K562 (cell line): ENCODE measurements around the gene DCST1. TPM values are rescaled to one million over a fixed set of nuclear protein-coding genes. Genes with fewer than 3 reads are reported as not detected.

Source experiments
- ATAC-seq: fragments of 200-7000 bp; cut with Tn5 transposase; 3 replicates; pipeline ENCODE4 v1.9.1; 2020; ENCODE audit warnings: moderate library complexity
- BruUV-seq: library from RNA; stranded (reverse); fragments of 400-500 nt; replicated peaks from 2 replicates; lab custom pipeline; 2021; lab: Mats Ljungman, UMichigan
- CTCF ChIA-PET: fragments of 300-600 bp; formaldehyde crosslinking; extraction: SDS; loops from one replicate; lab custom pipeline; 2021; ENCODE audit warnings: low intra/inter-chr PET ratio; lab: Yijun Ruan, JAX
- POLR2A ChIA-PET: fragments of 300-600, 350-650 bp; sonication (Branson Sonifier 250); formaldehyde crosslinking; extraction: SDS; loops from one replicate; lab custom pipeline; 2021; ENCODE audit warnings: antibody characterized with exemption, inconsistent platforms; lab: Yijun Ruan, JAX
- DNase-seq, 4 experiments: peaks; one replicate each; pipeline versions ENCODE4 v3.0.0 to v3.0.0-alpha.2; 2011 to 2018; ENCODE audit warnings: low spot score in 3 of 4, mixed read lengths in 3 of 4; ENCODE audit errors: extremely low read depth in 1 of 4
- FAIRE-seq: peaks from 2 replicates; lab custom pipeline; 2011; peaks lifted over from hg19 to GRCh38; lab: Jason Lieb, UNC
- H2AFZ ChIP-seq: 2 replicates; pipeline ENCODE4 v1.6.0; 2011; ENCODE audit warnings: low read depth, low read length, control low read depth, inconsistent platforms
- H3K27ac ChIP-seq: fragments of 200-600 bp; 3 replicates; pipeline ENCODE4 v1.8.0; 2011; ENCODE audit warnings: low read depth, mild to moderate bottlenecking, control low read depth, inconsistent platforms, low read length, moderate library complexity, mixed read lengths; ENCODE audit errors: extremely low read depth
- H3K27me3 ChIP-seq, 2 experiments: fragments of 300-600 bp in 1 of 2; 2 replicates in 1 of 2; 3 replicates in 1 of 2; pipeline versions ENCODE4 v1.6.0 to v1.8.0; 2011; ENCODE audit warnings: inconsistent platforms in 2 of 2, low read length in 2 of 2, mild to moderate bottlenecking in 1 of 2, mixed read lengths in 1 of 2, moderate library complexity in 1 of 2; ENCODE audit not compliant: control insufficient read depth in 2 of 2, insufficient read depth in 2 of 2
- H3K36me3 ChIP-seq: fragments of 300-600 bp; 3 replicates; pipeline ENCODE4 v1.8.0; 2011; ENCODE audit warnings: mild to moderate bottlenecking, low read length, inconsistent platforms; ENCODE audit not compliant: control insufficient read depth, insufficient read depth
- H3K4me1 ChIP-seq, 2 experiments: fragments of 200-600 bp in 1 of 2; replicated peaks in 1 of 2; 2 replicates in 1 of 2; 3 replicates in 1 of 2; pipeline versions ENCODE4 v1.5.1 to v1.8.0; 2011; ENCODE audit warnings: inconsistent platforms in 2 of 2, low read length in 2 of 2, mild to moderate bottlenecking in 1 of 2, mixed read lengths in 1 of 2, moderate library complexity in 1 of 2; ENCODE audit not compliant: control insufficient read depth in 2 of 2, insufficient read depth in 2 of 2
- H3K4me2 ChIP-seq: 2 replicates; pipeline ENCODE4 v1.6.1; 2011; ENCODE audit warnings: low read length, control low read depth, inconsistent platforms, mixed read lengths; ENCODE audit not compliant: insufficient read depth
- H3K4me3 ChIP-seq: fragments of 200-600 bp; sonication (generic), shearing (Covaris generic); 2 replicates; pipeline ENCODE4 v1.5.1; 2016; ENCODE audit warnings: control low read depth, inconsistent platforms
- H3K79me2 ChIP-seq: fragments of 200-600 bp; 3 replicates; pipeline ENCODE4 v1.8.0; 2011; ENCODE audit warnings: low read length, inconsistent platforms; ENCODE audit not compliant: control insufficient read depth, insufficient read depth
- H3K9ac ChIP-seq, 2 experiments: 2 replicates each; pipeline versions ENCODE4 v1.6.0 to v1.6.1; 2011; ENCODE audit warnings: low read depth in 2 of 2, low read length in 2 of 2, control low read depth in 1 of 2, inconsistent platforms in 1 of 2, mild to moderate bottlenecking in 1 of 2, mixed read lengths in 1 of 2; ENCODE audit not compliant: insufficient read depth in 1 of 2
- H3K9me1 ChIP-seq: one replicate; pipeline ENCODE4 v1.6.0; 2011; ENCODE audit warnings: inconsistent platforms, mild to moderate bottlenecking, low read length, moderate library complexity; ENCODE audit not compliant: control insufficient read depth, insufficient read depth
- H3K9me3 ChIP-seq: replicated peaks from 2 replicates; pipeline ENCODE4 v1.5.1; 2011; ENCODE audit warnings: low read depth, low read length, inconsistent platforms; ENCODE audit not compliant: control insufficient read depth, insufficient read depth
- H4K20me1 ChIP-seq: replicated peaks from 2 replicates; pipeline ENCODE4 v1.6.1; 2011; ENCODE audit warnings: low read length, inconsistent platforms, mixed read lengths; ENCODE audit not compliant: control insufficient read depth, insufficient read depth
- ARID2 ChIP-seq: fragments of 450-650 bp; IDR thresholded peaks from 2 replicates; pipeline ENCODE4 v1.6.1; 2017; ENCODE audit warnings: antibody characterized with exemption, mild to moderate bottlenecking
- BRF1 ChIP-seq: IDR thresholded peaks from 3 replicates; pipeline ENCODE4 v1.6.1; 2011; ENCODE audit warnings: borderline replicate concordance, mild to moderate bottlenecking; ENCODE audit not compliant: insufficient read length; ENCODE audit errors: extremely low read depth
- CCAR2 ChIP-seq: fragments of 200-400 bp; formaldehyde crosslinking; IDR thresholded peaks from 2 replicates; pipeline ENCODE4 v1.6.1; 2017; ENCODE audit warnings: mild to moderate bottlenecking, low read depth, low read length
- IFI16 ChIP-seq: fragments of 250-450 bp; sonication (Bioruptor Pico); IDR thresholded peaks from 2 replicates; pipeline ENCODE4 v2.1.2; 2022; ENCODE audit warnings: mild to moderate bottlenecking, inconsistent platforms
- MAFG ChIP-seq: fragments of 450-650 bp; conservative IDR thresholded peaks from 2 replicates; pipeline ENCODE4 v1.6.1; 2016; ENCODE audit warnings: missing genetic modification characterization, missing compliant biosample characterization
- MCM2 ChIP-seq: fragments of 450-650 bp; IDR thresholded peaks from 2 replicates; pipeline ENCODE4 v1.6.1; 2017; ENCODE audit warnings: low read depth, mild to moderate bottlenecking
- NEUROD1 ChIP-seq: fragments of 150-350 bp; IDR thresholded peaks from 2 replicates; pipeline ENCODE4 v1.6.1; 2014; ENCODE audit warnings: borderline replicate concordance, low read length, low read depth; ENCODE audit not compliant: partially characterized antibody
- RBM22 ChIP-seq: fragments of 200-400 bp; formaldehyde crosslinking; IDR thresholded peaks from 2 replicates; pipeline ENCODE4 v1.6.1; 2018; ENCODE audit warnings: low read length, low read depth; ENCODE audit not compliant: poor library complexity, severe bottlenecking
- RFX7 ChIP-seq: fragments of 250-450 bp; sonication (Bioruptor Pico); IDR thresholded peaks from 2 replicates; pipeline ENCODE4 v1.5.1; 2021; ENCODE audit warnings: mild to moderate bottlenecking
- SMARCE1 ChIP-seq: fragments of 450-650 bp; IDR thresholded peaks from 2 replicates; pipeline ENCODE4 v1.7.1; 2016; ENCODE audit warnings: mild to moderate bottlenecking
- SREBF2 ChIP-seq: sonication (generic); formaldehyde crosslinking; IDR thresholded peaks from 2 replicates; pipeline ENCODE4 v1.4.0; 2020; ENCODE audit warnings: mild to moderate bottlenecking, missing genetic modification reagents
- TARDBP ChIP-seq: fragments of 450-650 bp; IDR thresholded peaks from 2 replicates; pipeline ENCODE4 v1.6.1; 2016
- YY1 ChIP-seq, 3 experiments: IDR thresholded peaks; 2 replicates each; pipeline ENCODE4 v1.6.1; 2011; ENCODE audit warnings: low read length in 2 of 3, mild to moderate bottlenecking in 2 of 3, moderate library complexity in 2 of 3, borderline replicate concordance in 1 of 3, control low read depth in 1 of 3, low read depth in 1 of 3; ENCODE audit not compliant: insufficient read depth in 3 of 3, insufficient replicate concordance in 2 of 3, control insufficient read depth in 1 of 3, insufficient read length in 1 of 3; ENCODE audit errors: extremely low read depth in 1 of 3
- ZNF224 ChIP-seq: sonication (generic); formaldehyde crosslinking; IDR thresholded peaks from 2 replicates; pipeline ENCODE4 v1.8.0; 2022; ENCODE audit warnings: mild to moderate bottlenecking, missing genetic modification reagents
- ZNF263 ChIP-seq: sonication (generic); formaldehyde crosslinking; IDR thresholded peaks from 2 replicates; pipeline ENCODE4 v1.8.0; 2022; ENCODE audit warnings: mild to moderate bottlenecking, missing genetic modification reagents, borderline replicate concordance
- ZNF586 ChIP-seq: fragments of 450-650 bp; formaldehyde crosslinking; conservative IDR thresholded peaks from 2 replicates; pipeline ENCODE4 v1.4.0; 2020; ENCODE audit warnings: mild to moderate bottlenecking, moderate library complexity
- ZSCAN32 ChIP-seq: fragments of 450-650 bp; formaldehyde crosslinking; IDR thresholded peaks from 2 replicates; pipeline ENCODE4 v1.4.0; 2020; ENCODE audit warnings: mild to moderate bottlenecking, moderate library complexity
- WGBS: fragments of 100-300 bp; shearing (Covaris generic); methylation state at CpG from one replicate; pipeline ENCODE4 v1.1.6; 2016; ENCODE audit warnings: low coverage, mixed read lengths; ENCODE audit not compliant: insufficient coverage; ENCODE audit errors: missing lambda C conversion rate; 5-methylcytosine and 5-hydroxymethylcytosine counted together
- in situ Hi-C: fragments of 300-500 bp; cut with MboI; formaldehyde crosslinking; loops from 4 replicates; pipeline ENCODE4 v1.15.0; 2018; ENCODE audit warnings: inconsistent platforms, mixed read lengths
- intact Hi-C: fragments of 100-400 bp; cut with micrococcal nuclease; formaldehyde crosslinking; loops from 2 replicates; pipeline ENCODE4 v1.14.2; 2022
- polyA plus RNA-seq, 8 experiments: library from polyadenylated mRNA; depleted of rRNA in 4 of 8; stranded (reverse) in 5 of 8; unstranded in 3 of 8; fragments of >200 nt; fragmentation: Nextera tagmentation in 2 of 8; fragmentation: Illumina TruSeq in 1 of 8; extraction: Ambion mirVana in 2 of 8; extraction: Trizol in 1 of 8; gene quantifications; 2 replicates each; pipeline versions ENCODE4 v1.2.1 to v1.2.3, GENCODE V29; 2011 to 2014; ENCODE audit warnings: inconsistent platforms in 1 of 8, missing spikeins in 1 of 8
- total RNA-seq, 7 experiments: library from RNA; depleted of rRNA in 6 of 7; stranded (reverse); fragments of >200 nt in 6 of 7; fragmentation: Illumina TruSeq in 2 of 7; extraction: Trizol in 2 of 7; gene quantifications; 2 replicates each; pipeline versions ENCODE4 v1.2.1 to v1.2.3, GENCODE V29; 2011 to 2021; ENCODE audit warnings: low replicate concordance in 1 of 7
- TF ChIP-seq, protein P1 (sequence below): fragments of 450-650 bp; conservative IDR thresholded peaks from 2 replicates; pipeline ENCODE4 v1.6.1; 2016; ENCODE audit warnings: missing genetic modification characterization, low read depth, mild to moderate bottlenecking, missing compliant biosample characterization, moderate library complexity

DCST1 gene
- total and polyA plus RNA-seq, 9 of the 15 experiments (the other 6 are each of a cell fraction or from before 2014, with no cell fraction given), result not detected

DNA sequence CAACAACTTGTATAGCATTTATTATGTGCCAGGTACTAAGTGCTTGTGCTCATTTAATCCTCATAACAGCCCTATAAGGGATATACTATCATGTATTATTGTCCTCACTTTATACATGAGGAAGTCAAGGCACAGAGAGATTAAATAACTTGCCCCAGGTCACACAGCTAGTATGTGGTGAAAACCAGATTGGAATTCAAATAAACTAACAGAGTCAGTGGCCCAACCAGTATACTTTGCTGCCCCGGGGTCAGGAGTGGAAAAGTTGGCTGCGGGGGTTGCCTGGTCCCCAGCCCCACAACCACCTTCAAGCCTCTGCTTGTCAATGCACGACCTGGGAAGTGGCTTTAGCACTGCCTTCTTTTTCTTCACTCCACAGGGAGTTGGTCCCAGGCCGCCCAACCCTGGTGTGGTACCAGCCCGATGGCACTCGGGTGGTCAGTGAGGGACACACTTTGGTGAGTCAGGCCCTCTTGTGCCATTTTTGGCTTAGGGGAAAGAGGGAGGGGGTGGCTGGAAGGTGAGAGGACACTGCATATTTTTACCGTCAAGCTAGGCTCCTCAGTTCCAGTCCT, 20.0 kb downstream of the DCST1 start:
- 85% methylated on average over 4 of the region's 7 CpGs for WGBS
- no peak overlapping the region for H3K4me2 ChIP-seq
- DNase-seq, result no peak
- H3K4me1 ChIP-seq, result peaks cover 27 to 48% of the 10 kb centered on the region in 2 experiments
- CTCF ChIA-PET, result no interaction called here
- BruUV-seq, result TSS peak; percentile 22
- TF ChIP-seq TARDBP (no peak), BRF1 (no peak), ZNF586 (no peak), MCM2 (no peak), ARID2 (no peak), RBM22 (no peak), IFI16 (CRISPR knock-in tag) (no peak), SREBF2 (CRISPR knock-in tag) (no peak), ZSCAN32 (CRISPR knock-in tag) (no peak), NEUROD1 (no peak), CCAR2 (no peak), SMARCE1 (no peak), ZNF224 (no peak), YY1 (IDR thresholded peaks at IDR 0.05; ENCODE audit: borderline replicate concordance in 1 of 3, control insufficient read depth in 1 of 3, extremely low read depth in 1 of 3, insufficient read depth in 3 of 3, insufficient read length in 1 of 3, insufficient replicate concordance in 2 of 3, low read depth in 1 of 3, low read length in 2 of 3) (no peak), RFX7 (CRISPR knock-in tag) (no peak), ZNF263 (CRISPR knock-in tag) (no peak), MAFG (tag) (no peak)
- TF ChIP-seq, protein P1, sequence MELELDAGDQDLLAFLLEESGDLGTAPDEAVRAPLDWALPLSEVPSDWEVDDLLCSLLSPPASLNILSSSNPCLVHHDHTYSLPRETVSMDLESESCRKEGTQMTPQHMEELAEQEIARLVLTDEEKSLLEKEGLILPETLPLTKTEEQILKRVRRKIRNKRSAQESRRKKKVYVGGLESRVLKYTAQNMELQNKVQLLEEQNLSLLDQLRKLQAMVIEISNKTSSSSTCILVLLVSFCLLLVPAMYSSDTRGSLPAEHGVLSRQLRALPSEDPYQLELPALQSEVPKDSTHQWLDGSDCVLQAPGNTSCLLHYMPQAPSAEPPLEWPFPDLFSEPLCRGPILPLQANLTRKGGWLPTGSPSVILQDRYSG (tag), result no peak
- TF ChIP-seq, all 486 proteins: peak for 0
- no peak overlapping the region for H2AFZ ChIP-seq
- no peak overlapping the region for H3K4me3 ChIP-seq
- FAIRE-seq, result no peak
- in situ Hi-C loops, result no loop called here
- no peak overlapping the region; a peak in 1 of 4 replicates for H3K9ac ChIP-seq
- no peak overlapping the region for H3K27ac ChIP-seq
- H3K36me3 ChIP-seq, result peaks cover 47% of the 10 kb centered on the region; the same call in 2 of the 3 replicates
- H3K9me1 ChIP-seq, result no peaks in the 10 kb centered on the region
- intact Hi-C loops, result no loop called here
- ATAC-seq, result no peak
- no peaks in the 10 kb centered on the region for H4K20me1 ChIP-seq
- H3K27me3 ChIP-seq, result no peaks in the 10 kb centered on the region
- peaks cover 19% of the 10 kb centered on the region for H3K79me2 ChIP-seq
- H3K9me3 ChIP-seq, result no peaks in the 10 kb centered on the region
- POLR2A ChIA-PET, result interaction anchor here (0.6 to 1.1 kb wide), 3 partner anchors 12 to 93 kb away, joined by 3 read pairs; no protein-coding TSS in a partner anchor
